Thoracic aorta (tissue), 2 donors: ENCODE data around the gene ZBED5. TPM values are rescaled to one million over a fixed set of nuclear protein-coding genes. Genes with fewer than 3 reads are reported as not detected.
"Not testable (repeated sequence)": the region's sequence is repeated elsewhere in the genome, so short reads cannot be mapped to it uniquely, and the experiment has no call there.

Experiments
- ATAC-seq: fragments of 150-250 bp; one replicate; pipeline ENCODE4 v1.8.0; 2017; ENCODE audit warnings: low read depth; ENCODE audit not compliant: insufficient number of reproducible peaks, low FRiP score
- DNase-seq: peaks from one replicate; pipeline ENCODE4 v3.0.0-alpha.2; 2020; ENCODE audit warnings: low spot score
- H3K27ac ChIP-seq, 2 donors: fragments of 200-600 bp; sonication (generic); 1 replicate in 1 of 2; 2 replicates in 1 of 2; pipeline ENCODE4 v1.5.1; 2016; ENCODE audit warnings: mild to moderate bottlenecking in 2 of 2, moderate library complexity in 2 of 2
- H3K27me3 ChIP-seq: fragments of 200-600 bp; sonication (generic); replicated peaks from 2 replicates; pipeline ENCODE4 v1.6.0; 2016; ENCODE audit warnings: mild to moderate bottlenecking; ENCODE audit not compliant: insufficient read depth
- H3K36me3 ChIP-seq: fragments of 200-600 bp; sonication (generic); one replicate; pipeline ENCODE4 v1.5.1; 2016
- H3K4me1 ChIP-seq, 2 donors: fragments of 200-600 bp; sonication (generic); 1 replicate in 1 of 2; 2 replicates in 1 of 2; pipeline versions ENCODE4 v1.5.1 to v1.6.0; 2016; ENCODE audit warnings: low read depth in 2 of 2, mild to moderate bottlenecking in 1 of 2; ENCODE audit not compliant: control insufficient read depth in 1 of 2
- H3K4me3 ChIP-seq: fragments of 200-600 bp; sonication (generic); 2 replicates; pipeline ENCODE4 v1.5.1; 2016; ENCODE audit warnings: mild to moderate bottlenecking
- H3K9me3 ChIP-seq: fragments of 200-600 bp; sonication (generic); 2 replicates; pipeline ENCODE4 v1.5.1; 2016
- CTCF ChIP-seq: fragments of 200-600 bp; sonication (generic); IDR thresholded peaks from one replicate; pipeline ENCODE4 v1.5.1; 2019; ENCODE audit warnings: antibody characterized with exemption
- total RNA-seq, 2 donors: library from RNA; depleted of rRNA; stranded (reverse); fragments of >200 nt; gene quantifications; one replicate each; pipeline versions ENCODE4 v1.1.0 to v1.2.3, GENCODE V29; 2016

Gene ZBED5
- total RNA-seq, 2 donors from 2014 or later: 37.4 to 39.7 TPM

GRCh38 chr11:10823152-10823579, 34.7 kb downstream of the ZBED5 start:
- no peak for TF ChIP-seq CTCF
- ATAC-seq (no peak), DNase-seq (no peak)
- Histone ChIP-seq H3K4me1 (peaks cover 0 to 7% of the 10 kb centered on the region in 2 donors), H3K27me3 (no peaks in the 10 kb centered on the region), H3K4me3 (no peak overlapping the region), H3K9me3 (no peaks in the 10 kb centered on the region), H3K27ac (no peak overlapping the region), H3K36me3 (no peaks in the 10 kb centered on the region)

- not testable (repeated sequence) for H3K27me3 ChIP-seq, H3K36me3 ChIP-seq, H3K4me3 ChIP-seq, ATAC-seq, H3K9me3 ChIP-seq, H3K4me1 ChIP-seq, DNase-seq, H3K27ac ChIP-seq
Measured at GRCh38 chr11:10822491-10822890, 35.4 kb downstream of the ZBED5 start.

- Histone ChIP-seq H3K27ac (no peak overlapping the region), H3K9me3 (no peaks in the 10 kb centered on the region), H3K4me1 (peaks cover 0 to 7% of the 10 kb centered on the region in 2 donors), H3K36me3 (no peaks in the 10 kb centered on the region), H3K27me3 (no peaks in the 10 kb centered on the region), H3K4me3 (no peak overlapping the region)
- DNase-seq: no peak
- TF ChIP-seq CTCF: no peak
- ATAC-seq: no peak
Measured at GRCh38 chr11:10818594-10818993, 39.3 kb downstream of the ZBED5 start.

- no peaks in the 10 kb centered on the region for H3K9me3 ChIP-seq
- no peaks in the 10 kb centered on the region for H3K27me3 ChIP-seq
- TF ChIP-seq CTCF: no peak
- ATAC-seq (no peak), DNase-seq (no peak)
- no peak overlapping the region for H3K4me3 ChIP-seq
- no peaks in the 10 kb centered on the region for H3K36me3 ChIP-seq
- no peak overlapping the region for H3K27ac ChIP-seq
- peaks cover 0 to 7% of the 10 kb centered on the region in 2 donors for H3K4me1 ChIP-seq
Measured at GRCh38 chr11:10813945-10814344, 43.9 kb downstream of the ZBED5 start.

GRCh38 chr11:10809373-10810160, 48.3 kb downstream of the ZBED5 start:
- peak overlapping the region; percentile 95 for H3K4me3 ChIP-seq
- no peak for TF ChIP-seq CTCF
- no peaks in the 10 kb centered on the region for H3K9me3 ChIP-seq
- H3K27me3 ChIP-seq: no peaks in the 10 kb centered on the region
- H3K27ac ChIP-seq: peak overlapping the region; percentile 98 to 99
- H3K36me3 ChIP-seq: peaks cover 23% of the 10 kb centered on the region
- DNase-seq: no peak
- peaks cover 16 to 34% of the 10 kb centered on the region in 2 donors for H3K4me1 ChIP-seq
- peak; percentile 15 for ATAC-seq
